ENCODE data around the gene RANBP17. TPM values are rescaled to one million over a fixed set of nuclear protein-coding genes. Genes with fewer than 3 reads are reported as not detected.

Gene RANBP17
- total and polyA plus RNA-seq, 2 of the 4 experiments (the other 2 are of a cell fraction): 8.2 to 29.0 TPM

- H2BK120ac ChIP-seq (ENCODE audit: low read depth, low read length): no peak overlapping the region
- no peak overlapping the region for H4K8ac ChIP-seq (ENCODE audit: low read depth in 2 of 2, low read length in 2 of 2)
- H3K9ac ChIP-seq (ENCODE audit: low read depth, low read length): no peak overlapping the region
- BruUV-seq (replicated peaks): no TSS peak
- H2BK20ac ChIP-seq (ENCODE audit: low read depth, low read length): no peak overlapping the region
- H3K9me1 ChIP-seq (ENCODE audit: insufficient read depth, low read length): no peaks in the 10 kb centered on the region
- in situ Hi-C loops (cut with MboI; ENCODE audit: low sequenced_read_pairs): no loop called here
- H4K5ac ChIP-seq (ENCODE audit: low read depth, low read length): no peak overlapping the region
- H2AK5ac ChIP-seq (ENCODE audit: low read depth, low read length): no peak overlapping the region
- no peak overlapping the region for H3K56ac ChIP-seq (ENCODE audit: extremely low read depth, insufficient read depth, low read length)
- H2AFZ ChIP-seq (replicated peaks; ENCODE audit: low read length, poor library complexity): no peak overlapping the region
- no peaks in the 10 kb centered on the region for H4K20me1 ChIP-seq (ENCODE audit: insufficient read depth, low read length)
- no peak overlapping the region for H3K4me2 ChIP-seq (ENCODE audit: low read depth, low read length)
- dilution Hi-C loops (cut with HindIII; ENCODE audit: low sequenced_read_pairs, unreplicated experiment): no loop called here
- H3K4me1 ChIP-seq (ENCODE audit: control insufficient read depth, insufficient read depth, low read length): no peaks in the 10 kb centered on the region
- no peak overlapping the region for H3K4me3 ChIP-seq (ENCODE audit: insufficient read depth, low read depth, low read length)
- H3K27me3 ChIP-seq (ENCODE audit: control insufficient read depth, insufficient read depth, low read length): no peaks in the 10 kb centered on the region
- TF ChIP-seq RCOR1 (IDR thresholded peaks at IDR 0.05; ENCODE audit: insufficient replicate concordance, low read length) (no peak), NFE2L2 (IDR thresholded peaks at IDR 0.05; ENCODE audit: low read depth, low read length) (no peak), BHLHE40 (IDR thresholded peaks at IDR 0.05; ENCODE audit: low read depth, low read length) (no peak), RAD21 (IDR thresholded peaks at IDR 0.05; ENCODE audit: low read length) (no peak)
- no peak overlapping the region for H3K27ac ChIP-seq (ENCODE audit: insufficient read depth, low read length)
- H3K14ac ChIP-seq (replicated peaks; ENCODE audit: low read depth, low read length): no peak overlapping the region
- no peak overlapping the region for H3K18ac ChIP-seq (ENCODE audit: low read depth, low read length)
- no peak overlapping the region for H3K23ac ChIP-seq (ENCODE audit: low read depth, low read length)
- H2BK5ac ChIP-seq (ENCODE audit: low read depth, low read length, poor library complexity, severe bottlenecking): no peak overlapping the region
- ChIA-PET CTCF (no interaction called here), POLR2A (ENCODE audit: unreplicated experiment) (interaction anchor here (0.6 kb wide), 1 partner anchor 106 kb away, joined by 14 read pairs; no protein-coding TSS in a partner anchor)
- no peak for DNase-seq
- H3K36me3 ChIP-seq (ENCODE audit: control insufficient read depth, insufficient read depth, low read length): peaks cover 2% of the 10 kb centered on the region; the same call in 1 of the 2 replicates
- H2AK9ac ChIP-seq (replicated peaks; ENCODE audit: low read depth, low read length, poor library complexity): no peak overlapping the region
- H3K4ac ChIP-seq (ENCODE audit: low read depth, low read length): no peak overlapping the region
- intact Hi-C loops (cut with micrococcal nuclease): no loop called here
- H3K79me1 ChIP-seq (ENCODE audit: low read depth in 1 of 2, low read length in 2 of 2): no peaks in the 10 kb centered on the region
- WGBS, 2 experiments (ENCODE audit: extremely low coverage in 2 of 2, insufficient read length in 1 of 2): no CpG with 5 or more reads among the region's 4 CpGs
- no peak overlapping the region for H2BK15ac ChIP-seq (ENCODE audit: low read depth, low read length)
- no peak overlapping the region for H4K91ac ChIP-seq (ENCODE audit: insufficient read depth, low read depth, low read length)
- ATAC-seq (ENCODE audit: low read depth): no peak
- no peaks in the 10 kb centered on the region for H3K9me3 ChIP-seq (ENCODE audit: control insufficient read depth, insufficient read depth, low read length)
Observed at GRCh38 chr5:171261904-171262303, 400.1 kb downstream of the RANBP17 start.

Data from IMR-90 (cell line).